ENCODE measurements around the gene NPAS2. TPM values are rescaled to one million over a fixed set of nuclear protein-coding genes. Genes with fewer than 3 reads are reported as not detected.

NPAS2 gene
- total and polyA plus RNA-seq, 2 of the 8 experiments (the other 6 are each of a cell fraction or from before 2014, with no cell fraction given), result 1.8 to 1.9 TPM

- H3K9ac ChIP-seq (replicated peaks in 1 of 4; ENCODE audit: extremely low read depth in 1 of 4, low read depth in 3 of 4, low read length in 3 of 4), result no peak overlapping the region
- no peaks in the 10 kb centered on the region for H3K23me2 ChIP-seq (ENCODE audit: low read depth, low read length)
- H3K36me3 ChIP-seq (ENCODE audit: control insufficient read depth in 2 of 4, insufficient read depth in 4 of 4, low read length in 3 of 4), result no peaks in the 10 kb centered on the region
- no peak overlapping the region for H2BK5ac ChIP-seq (ENCODE audit: low read depth, low read length)
- H3K79me2 ChIP-seq (ENCODE audit: control insufficient read depth in 1 of 2, insufficient read depth in 2 of 2, low read length in 2 of 2), result no peaks in the 10 kb centered on the region
- H3K23ac ChIP-seq (ENCODE audit: insufficient read length), result no peak overlapping the region
- no peaks in the 10 kb centered on the region for H3K79me1 ChIP-seq (ENCODE audit: low read depth, low read length)
- no peaks in the 10 kb centered on the region for H3K9me3 ChIP-seq (ENCODE audit: insufficient read depth in 2 of 2, low read depth in 1 of 2, low read length in 1 of 2)
- peaks cover 0 to 3% (median 0%) of the 10 kb centered on the region in 4 experiments; a peak in 1 of 7 replicates for H3K4me1 ChIP-seq (replicated peaks in 1 of 4; ENCODE audit: control insufficient read depth in 3 of 4, insufficient read depth in 4 of 4, low read length in 3 of 4)
- CTCF ChIA-PET (ENCODE audit: partially characterized antibody), result interaction anchor here (0.6 to 1.0 kb wide), 2 partner anchors 234 to 365 kb away, joined by 3 to 5 read pairs; no protein-coding TSS in a partner anchor
- no peak overlapping the region for H3K56ac ChIP-seq (replicated peaks; ENCODE audit: insufficient read length, low read depth, low read length)
- H4K5ac ChIP-seq (ENCODE audit: insufficient read length, low read depth, low read length), result no peak overlapping the region
- 90% methylated on average over 12 of the region's 12 CpGs; no CpG with 5 or more reads in 1 of the 2 experiments for WGBS, 2 experiments (ENCODE audit: extremely low coverage in 1 of 2, insufficient coverage in 1 of 2, insufficient read length in 1 of 2, insufficient replicate concordance in 2 of 2, low coverage in 1 of 2, low lambda C conversion rate in 2 of 2, missing lambda C conversion rate in 1 of 2)
- H2AFZ ChIP-seq (ENCODE audit: low read length), result no peak overlapping the region
- no peak overlapping the region for H2BK15ac ChIP-seq (ENCODE audit: low read length)
- H4K91ac ChIP-seq (replicated peaks; ENCODE audit: insufficient read length, low read length), result no peak overlapping the region
- H3K4ac ChIP-seq (replicated peaks; ENCODE audit: insufficient read length, low read depth, low read length), result no peak overlapping the region
- FAIRE-seq, result no peak
- H4K8ac ChIP-seq (ENCODE audit: extremely low read depth, insufficient read depth, low read length), result no peak overlapping the region
- no peak overlapping the region for H2AK5ac ChIP-seq (ENCODE audit: low read depth, low read length)
- POLR2A ChIA-PET (ENCODE audit: partially characterized antibody), result no interaction called here
- no peak overlapping the region for H3K4me3 ChIP-seq (ENCODE audit: extremely low read depth in 1 of 4, insufficient read depth in 2 of 4, low read depth in 3 of 4, low read length in 4 of 4)
- no peak overlapping the region for H3K27ac ChIP-seq (ENCODE audit: low read depth, low read length)
- H2BK12ac ChIP-seq (ENCODE audit: low read depth, low read length), result no peak overlapping the region
- DNase-seq (ENCODE audit: low read depth in 1 of 2, low spot score in 2 of 2), result no peak
- no peaks in the 10 kb centered on the region for H3K27me3 ChIP-seq (replicated peaks in 1 of 4; ENCODE audit: control insufficient read depth in 3 of 4, extremely low read depth in 1 of 4, insufficient read depth in 3 of 4, low read length in 3 of 4)
- no peak overlapping the region for H3K14ac ChIP-seq (ENCODE audit: insufficient read length)
- no peak overlapping the region for H3K18ac ChIP-seq (ENCODE audit: extremely low read depth, low read length)
- no peaks in the 10 kb centered on the region for H4K20me1 ChIP-seq (replicated peaks in 1 of 2; ENCODE audit: control insufficient read depth in 1 of 2, insufficient read depth in 2 of 2, low read length in 2 of 2)
- no peak overlapping the region for H2BK120ac ChIP-seq (replicated peaks; ENCODE audit: low read depth, low read length)
- no peak overlapping the region for H3K4me2 ChIP-seq (ENCODE audit: insufficient read depth in 1 of 2, low read depth in 2 of 2, low read length in 2 of 2)
- no peak overlapping the region for H2BK20ac ChIP-seq (ENCODE audit: low read length)
- TF ChIP-seq FOSL1 (IDR thresholded peaks at IDR 0.05; ENCODE audit: insufficient read depth, low read depth, low read length) (no peak), HDAC6 (IDR thresholded peaks at IDR 0.05; ENCODE audit: low read depth, low read length) (no peak), ATF3 (IDR thresholded peaks at IDR 0.05; ENCODE audit: insufficient read depth, low read depth, low read length) (no peak), TEAD4 (IDR thresholded peaks at IDR 0.05; ENCODE audit: low read depth, low read length) (no peak), JUND (IDR thresholded peaks at IDR 0.05; ENCODE audit: low read length) (no peak)
Observed at GRCh38 chr2:100964222-100964621, 144.3 kb downstream of the NPAS2 start.

Data from H1 (cell line).